HepG2 (cell line): ENCODE measurements around the gene HNRNPA1.

ENCODE experiments used
- CTCF ChIP-seq: sonication (generic); formaldehyde crosslinking; IDR thresholded peaks from 2 replicates; pipeline ENCODE4 v1.5.0; 2020; ENCODE audit warnings: mild to moderate bottlenecking, missing genetic modification reagents, moderate library complexity
- ELF1 ChIP-seq: sonication (generic); formaldehyde crosslinking; IDR thresholded peaks from 2 replicates; pipeline ENCODE4 v1.4.0; 2020; ENCODE audit warnings: missing genetic modification reagents
- MAFK ChIP-seq, 2 experiments: IDR thresholded peaks in 1 of 2; conservative IDR thresholded peaks in 1 of 2; 2 replicates each; pipeline ENCODE4 v1.6.1; 2011; ENCODE audit warnings: improper control_type of control experiment in 2 of 2, low read length in 2 of 2
- NR2F2 ChIP-seq: IDR thresholded peaks from 2 replicates; pipeline ENCODE4 v1.6.1; 2012; ENCODE audit warnings: low read depth, inconsistent platforms, borderline replicate concordance
- POLR2A ChIP-seq, 2 experiments: IDR thresholded peaks; 2 replicates each; pipeline ENCODE4 v1.6.1; 2011; ENCODE audit warnings: low read depth in 2 of 2, low read length in 2 of 2, mild to moderate bottlenecking in 1 of 2, moderate library complexity in 1 of 2; ENCODE audit not compliant: insufficient read depth in 1 of 2

GRCh38 chr12:54292931-54293241 lies 12.4 kb downstream of the HNRNPA1 start:
- TF ChIP-seq MAFK (conservative IDR thresholded peaks at IDR 0.05 in 1 of 2, IDR thresholded peaks at IDR 0.05 in 1 of 2; ENCODE audit: low read length in 2 of 2) (no peak), CTCF (CRISPR knock-in tag) (no peak), NR2F2 (no peak), ELF1 (no peak), POLR2A (IDR thresholded peaks at IDR 0.05; ENCODE audit: insufficient read depth in 1 of 2, low read depth in 2 of 2, low read length in 2 of 2) (no peak)
